Hepatocyte (in vitro differentiated cells): ENCODE results near the gene C1orf21. TPM values are rescaled to one million over a fixed set of nuclear protein-coding genes. Genes with fewer than 3 reads are reported as not detected.
A peak's percentile ranks its signal among the peaks of the same experiment; 100 is the strongest.
"Not testable (repeated sequence)": the region's sequence is repeated elsewhere in the genome, so short reads cannot be mapped to it uniquely, and the experiment has no call there.

Source experiments
- DNase-seq: peaks from one replicate; pipeline ENCODE4 v3.0.0-alpha.2; 2016; ENCODE audit warnings: low spot score
- H2AFZ ChIP-seq: fragments of 200-600 bp; sonication (generic); 2 replicates; pipeline ENCODE4 v1.6.0; 2016; ENCODE audit warnings: antibody characterized with exemption, mild to moderate bottlenecking
- H3K27ac ChIP-seq: fragments of 200-600 bp; sonication (generic); 2 replicates; pipeline ENCODE4 v1.5.1; 2016; ENCODE audit warnings: mild to moderate bottlenecking
- H3K27me3 ChIP-seq: fragments of 200-600 bp; sonication (generic); 2 replicates; pipeline ENCODE4 v1.6.1; 2016
- H3K36me3 ChIP-seq: fragments of 200-600 bp; sonication (generic); replicated peaks from 2 replicates; pipeline ENCODE4 v1.5.1; 2016; ENCODE audit warnings: low read depth; ENCODE audit not compliant: insufficient read depth
- H3K4me1 ChIP-seq: fragments of 200-600 bp; sonication (generic); 2 replicates; pipeline ENCODE4 v1.5.1; 2016; ENCODE audit warnings: mild to moderate bottlenecking, moderate library complexity; ENCODE audit not compliant: insufficient read depth
- H3K4me2 ChIP-seq: fragments of 200-600 bp; sonication (generic); 2 replicates; pipeline ENCODE4 v1.6.0; 2016
- H3K4me3 ChIP-seq: fragments of 200-600 bp; sonication (generic); 2 replicates; pipeline ENCODE4 v1.5.1; 2016; ENCODE audit warnings: mild to moderate bottlenecking
- H3K79me2 ChIP-seq: fragments of 200-600 bp; sonication (generic); 2 replicates; pipeline ENCODE4 v1.6.0; 2017; ENCODE audit warnings: mild to moderate bottlenecking
- H3K9me2 ChIP-seq: fragments of 200-600 bp; sonication (generic); replicated peaks from 2 replicates; pipeline ENCODE4 v1.6.0; 2017; ENCODE audit warnings: mild to moderate bottlenecking; ENCODE audit not compliant: insufficient read depth
- H3K9me3 ChIP-seq: fragments of 200-600 bp; sonication (generic); 2 replicates; pipeline ENCODE4 v1.5.1; 2016; ENCODE audit warnings: low read depth, mild to moderate bottlenecking
- H4K20me1 ChIP-seq: fragments of 200-600 bp; sonication (generic); 2 replicates; pipeline ENCODE4 v1.6.0; 2016; ENCODE audit warnings: mild to moderate bottlenecking; ENCODE audit not compliant: insufficient read depth, poor library complexity, severe bottlenecking
- CTCF ChIP-seq: fragments of 200-600 bp; sonication (generic); IDR thresholded peaks from 2 replicates; pipeline ENCODE4 v1.5.1; 2016; ENCODE audit warnings: antibody characterized with exemption, mild to moderate bottlenecking; ENCODE audit not compliant: poor library complexity
- EZH2 ChIP-seq: fragments of 200-600 bp; sonication (generic); IDR thresholded peaks from 2 replicates; pipeline ENCODE4 v1.6.1; 2016; ENCODE audit warnings: antibody characterized with exemption, mild to moderate bottlenecking, borderline replicate concordance
- EZH2phosphoT487 ChIP-seq: fragments of 200-600 bp; sonication (generic); IDR thresholded peaks from one replicate; pipeline ENCODE4 v1.6.1; 2018; ENCODE audit warnings: antibody characterized with exemption, mild to moderate bottlenecking, low read depth, moderate library complexity; ENCODE audit not compliant: unreplicated experiment, severe bottlenecking
- WGBS: methylation state at CpG from one replicate; pipeline ENCODE4 v1.1.6; 2016; ENCODE audit warnings: low lambda C conversion rate; ENCODE audit errors: missing lambda C conversion rate; 5-methylcytosine and 5-hydroxymethylcytosine counted together
- polyA plus RNA-seq: library from polyadenylated mRNA; unstranded; fragments of >200 nt; fragmentation: Nextera tagmentation; extraction: Ambion mirVana; gene quantifications from 2 replicates; pipeline ENCODE4 v1.2.1, GENCODE V29; 2016
- total RNA-seq: library from RNA; depleted of rRNA; stranded (reverse); fragments of >200 nt; gene quantifications from 2 replicates; pipeline ENCODE4 v1.2.3, GENCODE V29; 2014

The C1orf21 gene
- total and polyA plus RNA-seq, 2 experiments from 2014 or later = 26.9 to 37.9 TPM

- H3K9me3 ChIP-seq = no peaks in the 10 kb centered on the region
- TF ChIP-seq CTCF = no peak
- no peaks in the 10 kb centered on the region for H3K9me2 ChIP-seq
- H3K27me3 ChIP-seq = no peaks in the 10 kb centered on the region
- H3K36me3 ChIP-seq = no peaks in the 10 kb centered on the region
- no peaks in the 10 kb centered on the region for H4K20me1 ChIP-seq
- H3K4me3 ChIP-seq = no peak overlapping the region
- DNase-seq = no peak
- H3K27ac ChIP-seq = no peak overlapping the region
- no peaks in the 10 kb centered on the region for H3K4me1 ChIP-seq
- H3K79me2 ChIP-seq = no peaks in the 10 kb centered on the region
- H2AFZ ChIP-seq = no peak overlapping the region
- H3K4me2 ChIP-seq = no peak overlapping the region
These were observed 222.2 kb downstream of the C1orf21 start for GRCh38 chr1:184608990-184609389.

GRCh38 chr1:184610876-184611595 is 224.2 kb downstream of the C1orf21 start:
- Histone ChIP-seq H3K79me2 (no peaks in the 10 kb centered on the region), H2AFZ (no peak overlapping the region), H3K9me3 (no peaks in the 10 kb centered on the region), H3K9me2 (no peaks in the 10 kb centered on the region), H3K27me3 (no peaks in the 10 kb centered on the region), H4K20me1 (no peaks in the 10 kb centered on the region), H3K4me3 (no peak overlapping the region), H3K36me3 (no peaks in the 10 kb centered on the region), H3K4me1 (no peaks in the 10 kb centered on the region), H3K27ac (no peak overlapping the region), H3K4me2 (no peak overlapping the region)
- WGBS = 77% methylated on average over 12 of the region's 12 CpGs
- DNase-seq = no peak
- TF ChIP-seq EZH2phosphoT487 = no peak
- TF ChIP-seq CTCF = no peak
- TF ChIP-seq EZH2 = no peak

- not testable (repeated sequence) for H3K4me3 ChIP-seq, H4K20me1 ChIP-seq, H3K36me3 ChIP-seq, H3K9me3 ChIP-seq, H3K9me2 ChIP-seq, H3K79me2 ChIP-seq, H3K4me1 ChIP-seq, H3K27me3 ChIP-seq, H3K4me2 ChIP-seq, H2AFZ ChIP-seq
- peak overlapping the region; percentile 46 for H3K27ac ChIP-seq
- WGBS = 85% methylated on average over 5 of the region's 5 CpGs
- DNase-seq = peak; percentile 41
These were observed 225.4 kb downstream of the C1orf21 start for GRCh38 chr1:184612229-184612628.

GRCh38 chr1:184614667-184615066 is 227.8 kb downstream of the C1orf21 start:
- Histone ChIP-seq H3K27me3 (no peaks in the 10 kb centered on the region), H4K20me1 (no peaks in the 10 kb centered on the region), H3K4me2 (no peak overlapping the region), H3K79me2 (no peaks in the 10 kb centered on the region), H3K9me2 (no peaks in the 10 kb centered on the region), H3K27ac (no peak overlapping the region), H3K4me1 (no peaks in the 10 kb centered on the region), H3K9me3 (no peaks in the 10 kb centered on the region), H2AFZ (no peak overlapping the region), H3K36me3 (no peaks in the 10 kb centered on the region), H3K4me3 (no peak overlapping the region)
- DNase-seq = no peak
- 92% methylated on average over 7 of the region's 7 CpGs for WGBS
- TF ChIP-seq EZH2phosphoT487 (no peak), EZH2 (no peak), CTCF (no peak)
